Transverse colon (tissue), 4 donors: Measurements from ENCODE around the gene TDG. TPM values are rescaled to one million over a fixed set of nuclear protein-coding genes. Genes with fewer than 3 reads are reported as not detected.

Experiments
- DNase-seq: peaks from one replicate; pipeline ENCODE4 v3.0.0-alpha.2; 2019
- H3K27ac ChIP-seq, 4 donors: fragments of 200-600 bp; sonication (generic); 2 replicates each; pipeline ENCODE4 v1.5.1; 2016 to 2018; ENCODE audit warnings: inconsistent platforms in 4 of 4
- H3K27me3 ChIP-seq: fragments of 200-600 bp; sonication (generic); 2 replicates; pipeline ENCODE4 v1.5.1; 2017; ENCODE audit warnings: inconsistent platforms
- H3K36me3 ChIP-seq, 4 donors: fragments of 200-600 bp; sonication (generic); 2 replicates each; pipeline ENCODE4 v1.5.1; 2017 to 2019; ENCODE audit warnings: inconsistent platforms in 4 of 4
- H3K4me1 ChIP-seq, 4 donors: fragments of 200-600 bp; sonication (generic); 2 replicates each; pipeline ENCODE4 v1.5.1; 2017 to 2020; ENCODE audit warnings: inconsistent platforms in 4 of 4
- H3K4me3 ChIP-seq, 4 donors: fragments of 200-600 bp; sonication (generic); 1 replicate in 1 of 4; 2 replicates in 3 of 4; pipeline versions ENCODE4 v1.5.1 to v1.6.1; 2017 to 2019; ENCODE audit warnings: inconsistent platforms in 4 of 4
- H3K9me3 ChIP-seq, 2 donors: fragments of 200-600 bp; sonication (generic); 2 replicates each; pipeline ENCODE4 v1.5.1; 2017 to 2019; ENCODE audit warnings: inconsistent platforms in 2 of 2
- EP300 ChIP-seq: sonication (generic); formaldehyde crosslinking; IDR thresholded peaks from one replicate; pipeline ENCODE4 v1.6.1; 2017; ENCODE audit warnings: antibody characterized with exemption, low read depth
- POLR2A ChIP-seq: fragments of 450-650 bp; IDR thresholded peaks from one replicate; pipeline ENCODE4 v1.6.1; 2016; ENCODE audit warnings: antibody characterized with exemption, mild to moderate bottlenecking, moderate library complexity
- POLR2AphosphoS5 ChIP-seq, 3 donors: sonication (generic); formaldehyde crosslinking; IDR thresholded peaks; one replicate each; pipeline ENCODE4 v1.6.1; 2016; ENCODE audit warnings: antibody characterized with exemption in 3 of 3
- WGBS, 2 donors: methylation state at CpG; one replicate each; pipeline ENCODE4 v1.1.5; 2018; ENCODE audit warnings: low coverage in 1 of 2; 5-methylcytosine and 5-hydroxymethylcytosine counted together
- in situ Hi-C, 4 donors: fragments of 200-750 bp; cut with MboI; loops; one replicate each; pipeline versions ENCODE4 v1.15.0 to v1.15.1; 2017; ENCODE audit warnings: low sequenced_read_pairs in 3 of 4, low pct_ligation_motif_present in 1 of 4, low pct_unique_long_range_greater_than_20kb in 1 of 4
- intact Hi-C: fragments of 100-400 bp; cut with DNase I; formaldehyde crosslinking; loops from one replicate; pipeline ENCODE4 v1.15.1; 2023; ENCODE audit warnings: low total_unique reads
- total RNA-seq, 4 donors: library from RNA; depleted of rRNA; stranded (reverse); fragments of >200 nt; gene quantifications; one replicate each; pipeline ENCODE4 v1.1.0, GENCODE V29; 2016
- TF ChIP-seq, protein P1 (sequence below), 5 experiments: fragments of 200-600 bp in 3 of 5; fragments of 450-650 bp in 2 of 5; sonication (generic) in 3 of 5; IDR thresholded peaks; 1 replicate in 2 of 5; 2 replicates in 3 of 5; pipeline ENCODE4 v1.5.1; 2016 to 2017; ENCODE audit warnings: antibody characterized with exemption in 5 of 5, inconsistent platforms in 3 of 5, mild to moderate bottlenecking in 2 of 5, moderate library complexity in 1 of 5

Gene TDG
- total RNA-seq, 4 donors from 2014 or later: 17.9 to 43.4 (median 26.1) TPM

DNA sequence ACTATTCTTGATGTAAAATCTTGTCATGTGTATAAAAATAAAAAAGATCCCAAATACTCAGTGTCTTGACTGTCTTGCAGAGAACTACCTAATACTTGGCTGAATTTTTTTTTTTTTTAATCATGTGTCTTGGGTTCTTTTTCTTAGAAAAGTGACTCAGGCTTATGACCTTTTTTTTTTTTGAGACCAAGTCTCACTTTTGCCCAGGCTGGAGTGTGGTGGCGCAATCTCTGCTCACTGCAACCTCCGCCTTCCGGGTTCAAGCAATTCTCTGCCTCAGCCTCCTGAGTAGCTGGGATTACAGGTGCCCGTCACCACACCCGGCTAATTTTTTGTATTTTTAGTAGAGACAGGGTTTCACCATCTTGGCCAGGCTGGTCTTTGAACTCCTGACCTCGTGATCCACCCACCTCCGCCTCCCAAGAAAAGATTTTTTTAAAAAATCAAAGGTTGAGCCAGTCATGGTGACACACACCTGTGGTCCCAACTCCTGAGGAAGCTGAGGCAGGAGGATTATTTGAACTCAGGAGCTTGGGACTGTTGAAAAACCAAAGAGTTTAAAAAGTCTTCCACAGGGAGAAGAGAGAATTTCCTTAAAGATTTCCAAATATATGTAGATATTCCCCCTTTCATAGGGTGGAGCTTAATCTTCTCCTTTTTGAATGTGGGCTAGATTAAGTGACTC, 17.7 kb upstream of the TDG start:
- no peaks in the 10 kb centered on the region for H3K4me1 ChIP-seq
- no peaks in the 10 kb centered on the region for H3K9me3 ChIP-seq
- WGBS, 2 donors: 96 to 100% methylated on average over 2 to 7 of the region's 7 CpGs
- H3K36me3 ChIP-seq: peaks cover 0 to 88% (median 42%) of the 10 kb centered on the region in 4 donors
- H3K4me3 ChIP-seq: no peak overlapping the region
- no peak overlapping the region for H3K27ac ChIP-seq
- H3K27me3 ChIP-seq: no peaks in the 10 kb centered on the region
- intact Hi-C loops: no loop called here
- no peak for TF ChIP-seq EP300
- no peak for TF ChIP-seq POLR2A
- no peak for TF ChIP-seq POLR2AphosphoS5 (IDR thresholded peaks at IDR 0.05)
- TF ChIP-seq, protein P1, sequence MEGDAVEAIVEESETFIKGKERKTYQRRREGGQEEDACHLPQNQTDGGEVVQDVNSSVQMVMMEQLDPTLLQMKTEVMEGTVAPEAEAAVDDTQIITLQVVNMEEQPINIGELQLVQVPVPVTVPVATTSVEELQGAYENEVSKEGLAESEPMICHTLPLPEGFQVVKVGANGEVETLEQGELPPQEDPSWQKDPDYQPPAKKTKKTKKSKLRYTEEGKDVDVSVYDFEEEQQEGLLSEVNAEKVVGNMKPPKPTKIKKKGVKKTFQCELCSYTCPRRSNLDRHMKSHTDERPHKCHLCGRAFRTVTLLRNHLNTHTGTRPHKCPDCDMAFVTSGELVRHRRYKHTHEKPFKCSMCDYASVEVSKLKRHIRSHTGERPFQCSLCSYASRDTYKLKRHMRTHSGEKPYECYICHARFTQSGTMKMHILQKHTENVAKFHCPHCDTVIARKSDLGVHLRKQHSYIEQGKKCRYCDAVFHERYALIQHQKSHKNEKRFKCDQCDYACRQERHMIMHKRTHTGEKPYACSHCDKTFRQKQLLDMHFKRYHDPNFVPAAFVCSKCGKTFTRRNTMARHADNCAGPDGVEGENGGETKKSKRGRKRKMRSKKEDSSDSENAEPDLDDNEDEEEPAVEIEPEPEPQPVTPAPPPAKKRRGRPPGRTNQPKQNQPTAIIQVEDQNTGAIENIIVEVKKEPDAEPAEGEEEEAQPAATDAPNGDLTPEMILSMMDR (IDR thresholded peaks at IDR 0.05): no peak
- in situ Hi-C loops: loop anchor here in 1 of 4 donors (25.0 kb wide), 1 partner anchor 164 kb away; no protein-coding TSS in a partner anchor
- no peak for DNase-seq

DNA sequence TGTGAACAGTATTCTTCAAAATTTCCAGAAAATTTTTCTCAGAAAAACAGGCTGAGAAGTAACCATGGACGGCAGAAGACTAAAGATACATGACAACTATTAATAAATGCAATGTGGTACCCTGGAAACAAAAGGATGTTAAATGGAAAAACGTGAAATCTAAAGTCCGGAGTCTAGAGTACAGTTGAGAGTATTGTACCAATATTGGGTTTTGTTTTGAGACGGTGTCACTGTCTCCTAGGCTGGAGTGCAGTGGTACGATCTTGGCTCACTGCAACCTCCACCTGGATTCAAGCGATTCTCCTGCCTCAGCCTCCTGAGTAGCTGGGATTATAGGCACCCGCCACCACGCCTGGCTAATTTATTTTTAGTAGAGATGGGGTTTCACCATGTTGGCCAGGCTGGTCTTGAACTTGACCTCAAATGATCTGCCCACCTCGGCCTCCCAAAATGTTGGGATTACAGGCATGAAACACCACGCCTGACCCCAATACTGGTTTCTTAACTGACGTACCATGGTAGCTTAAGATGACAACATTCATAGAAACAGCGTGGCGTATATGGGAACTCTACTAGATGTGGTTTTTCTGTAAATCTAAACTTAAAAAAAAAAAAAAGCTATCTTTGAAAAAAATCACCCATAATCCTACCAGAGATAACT, 16.8 kb upstream of the TDG start:
- TF ChIP-seq EP300 (no peak), POLR2AphosphoS5 (IDR thresholded peaks at IDR 0.05) (no peak), POLR2A (no peak)
- TF ChIP-seq, protein P1 (IDR thresholded peaks at IDR 0.05): no peak
- Histone ChIP-seq H3K36me3 (peaks cover 0 to 88% (median 38%) of the 10 kb centered on the region in 4 donors), H3K4me3 (no peak overlapping the region), H3K9me3 (no peaks in the 10 kb centered on the region), H3K27ac (no peak overlapping the region), H3K27me3 (no peaks in the 10 kb centered on the region), H3K4me1 (no peaks in the 10 kb centered on the region)
- in situ Hi-C loops (loop anchor here in 1 of 4 donors (25.0 kb wide), 1 partner anchor 163 kb away; no protein-coding TSS in a partner anchor), intact Hi-C loops (no loop called here)
- no peak for DNase-seq
- WGBS, 2 donors: 80 to 81% methylated on average over 3 to 13 of the region's 13 CpGs

DNA sequence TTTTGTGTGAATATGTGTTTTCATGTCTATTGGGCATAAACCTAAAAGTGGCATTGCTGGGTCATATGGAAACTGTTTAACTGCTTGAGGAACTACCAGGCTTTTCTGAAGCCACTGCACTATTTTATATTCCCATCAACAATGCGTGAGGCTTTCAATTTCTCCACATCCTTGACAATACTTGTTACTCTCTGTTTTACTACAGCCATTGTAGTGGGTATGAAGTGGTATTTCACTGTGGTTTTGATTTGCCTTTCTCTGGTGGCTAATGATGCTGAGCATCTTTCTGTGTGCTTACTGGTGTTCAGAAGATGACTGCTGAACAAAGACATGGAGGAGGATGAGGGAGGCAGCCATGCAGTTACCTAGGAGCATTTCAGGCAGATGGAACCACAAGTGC, 13.2 kb upstream of the TDG start:
- no peak for TF ChIP-seq POLR2A
- TF ChIP-seq POLR2AphosphoS5 (IDR thresholded peaks at IDR 0.05): no peak
- TF ChIP-seq EP300: no peak
- TF ChIP-seq, protein P1 (IDR thresholded peaks at IDR 0.05): no peak
- peaks cover 0 to 56% (median 20%) of the 10 kb centered on the region in 4 donors for H3K36me3 ChIP-seq
- WGBS, 2 donors: 45% methylated on average over 1 of the region's 1 CpG; no CpG with 5 or more reads in 1 of the 2 donors
- H3K4me1 ChIP-seq: peaks cover 5 to 20% (median 13%) of the 10 kb centered on the region in 4 donors
- intact Hi-C loops: no loop called here
- no peak overlapping the region for H3K27ac ChIP-seq
- no peaks in the 10 kb centered on the region for H3K9me3 ChIP-seq
- H3K27me3 ChIP-seq: no peaks in the 10 kb centered on the region
- no peak for DNase-seq
- in situ Hi-C loops: loop anchor here in 2 of 4 donors (25.0 kb wide), 2 partner anchors 335 to 1160 kb away; partner anchors contain the start of gene WASHC4 (in 1 of the 2)
- no peak overlapping the region for H3K4me3 ChIP-seq

DNA sequence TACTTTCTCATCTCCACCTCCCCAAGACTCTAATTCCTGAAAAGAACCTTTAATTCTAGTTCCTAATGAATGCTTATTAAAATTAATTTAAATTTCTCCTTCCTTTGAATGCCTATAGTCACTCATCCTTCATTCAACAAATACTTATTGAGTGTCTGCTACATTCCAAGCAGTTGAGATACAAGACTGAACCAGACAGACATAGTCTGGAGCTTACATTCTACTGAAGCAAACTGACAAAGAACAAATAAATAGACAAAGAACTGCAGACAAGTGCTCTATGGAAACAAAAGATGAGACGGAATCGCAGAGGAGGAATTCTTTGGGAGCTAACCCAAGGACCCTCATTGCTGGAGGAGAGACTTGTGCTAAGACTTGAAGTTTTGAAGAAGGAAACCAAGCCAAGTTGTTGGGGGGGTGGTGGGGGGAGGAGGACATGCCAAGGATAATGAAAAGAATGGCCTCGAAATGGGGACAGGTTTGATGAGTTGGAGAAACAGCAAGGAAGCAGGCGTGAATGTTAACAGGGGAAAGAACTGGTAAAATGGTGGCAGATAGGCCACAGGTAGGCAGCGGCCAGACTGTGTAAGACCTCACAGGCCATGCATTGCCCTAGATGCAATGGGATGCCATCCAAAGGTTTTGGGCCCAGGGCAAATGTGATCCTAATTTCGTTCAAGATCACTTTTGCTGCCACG, 9.7 kb upstream of the TDG start:
- intact Hi-C loops: no loop called here
- in situ Hi-C loops: loop anchor here in 2 of 4 donors (25.0 kb wide), 2 partner anchors 331 to 1156 kb away; partner anchors contain the start of gene WASHC4 (in 1 of the 2)

More for the DNA sequence above, 9.7 kb upstream of the TDG start:
- no peak for DNase-seq
- 28 to 48% methylated on average over 4 to 7 of the region's 7 CpGs for WGBS, 2 donors
- no peak for TF ChIP-seq POLR2A
- TF ChIP-seq, protein P1 (IDR thresholded peaks at IDR 0.05): no peak
- no peak for TF ChIP-seq POLR2AphosphoS5 (IDR thresholded peaks at IDR 0.05)
- TF ChIP-seq EP300: no peak
- peaks cover 0 to 24% (median 5%) of the 10 kb centered on the region in 4 donors for H3K36me3 ChIP-seq
- H3K27ac ChIP-seq: peak overlapping the region; percentile 91 to 96 (median 92)
- peaks cover 5 to 27% (median 14%) of the 10 kb centered on the region in 4 donors for H3K4me1 ChIP-seq
- H3K27me3 ChIP-seq: no peaks in the 10 kb centered on the region
- no peaks in the 10 kb centered on the region for H3K9me3 ChIP-seq
- H3K4me3 ChIP-seq: peak overlapping the region; percentile 53 to 87 (median 64)
